Panc1 (cell line): ENCODE results near the gene C10orf105. TPM values are rescaled to one million over a fixed set of nuclear protein-coding genes. Genes with fewer than 3 reads are reported as not detected.

Experiments used
- ATAC-seq: fragments of 200-7000 bp; cut with Tn5 transposase; 2 replicates; pipeline ENCODE4 v1.9.1; 2020; ENCODE audit warnings: mild to moderate bottlenecking, moderate library complexity
- BruUV-seq: library from RNA; stranded (reverse); fragments of 400-500 nt; replicated peaks from 2 replicates; lab custom pipeline; 2021; lab: Mats Ljungman, UMichigan
- CTCF ChIA-PET: fragments of 300-600 bp; sonication (Branson Sonifier 250); formaldehyde crosslinking; loops from one replicate; lab custom pipeline; 2022; ENCODE audit warnings: antibody characterized with exemption; lab: Charles Lee
- POLR2A ChIA-PET: fragments of 300-600 bp; sonication (Branson Sonifier 250); formaldehyde crosslinking; loops from one replicate; lab custom pipeline; 2022; ENCODE audit warnings: antibody characterized with exemption; lab: Charles Lee
- DNase-seq: peaks from one replicate; pipeline ENCODE4 v3.0.0-alpha.2; 2010; ENCODE audit warnings: low read depth, low spot score
- H3K27ac ChIP-seq: 2 replicates; pipeline ENCODE4 v1.5.1; 2011; ENCODE audit warnings: mild to moderate bottlenecking, low read length, inconsistent platforms
- H3K27me3 ChIP-seq: fragments of 200-500 bp; sonication (Bioruptor generic); 2 replicates; pipeline ENCODE4 v1.6.0; 2014; ENCODE audit warnings: low read length, inconsistent platforms; ENCODE audit not compliant: control insufficient read depth, insufficient read depth
- H3K36me3 ChIP-seq: fragments of 200-500 bp; sonication (Bioruptor generic); 2 replicates; pipeline ENCODE4 v1.5.1; 2014; ENCODE audit warnings: inconsistent platforms, mild to moderate bottlenecking, low read length, moderate library complexity; ENCODE audit not compliant: control insufficient read depth, insufficient read depth
- H3K4me1 ChIP-seq: 2 replicates; pipeline ENCODE4 v1.5.1; 2011; ENCODE audit warnings: inconsistent platforms, mild to moderate bottlenecking, low read length, moderate library complexity; ENCODE audit not compliant: control insufficient read depth, insufficient read depth
- H3K4me3 ChIP-seq, 2 experiments: 2 replicates each; pipeline ENCODE4 v1.5.1; 2011 to 2012; ENCODE audit warnings: low read depth in 2 of 2, low read length in 2 of 2, mild to moderate bottlenecking in 2 of 2, inconsistent platforms in 1 of 2, moderate library complexity in 1 of 2
- H3K9me3 ChIP-seq: fragments of 200-500 bp; sonication (Bioruptor generic); 2 replicates; pipeline ENCODE4 v1.5.1; 2014; ENCODE audit warnings: low read depth, mild to moderate bottlenecking, inconsistent platforms, low read length, moderate library complexity; ENCODE audit not compliant: control insufficient read depth, insufficient read depth
- POLR2AphosphoS5 ChIP-seq: IDR thresholded peaks from 2 replicates; pipeline ENCODE4 v1.6.1; 2012; ENCODE audit warnings: mild to moderate bottlenecking, low read depth, low read length, moderate library complexity
- SIN3A ChIP-seq: IDR thresholded peaks from 2 replicates; pipeline ENCODE4 v1.6.1; 2012; ENCODE audit warnings: low read depth, mild to moderate bottlenecking, low read length, moderate library complexity, borderline replicate concordance; ENCODE audit not compliant: insufficient read depth
- TCF7L2 ChIP-seq: IDR thresholded peaks from 2 replicates; pipeline ENCODE4 v1.6.1; 2011; ENCODE audit warnings: mild to moderate bottlenecking, low read depth, low read length, inconsistent platforms
- in situ Hi-C: cut with HindIII; loops from 2 replicates; pipeline ENCODE4 v1.10.0; 2016; ENCODE audit warnings: low sequenced_read_pairs, low pct_unique_long_range_greater_than_20kb
- intact Hi-C: fragments of 100-400 bp; cut with micrococcal nuclease; formaldehyde crosslinking; loops from one replicate; pipeline ENCODE4 v1.10.0; 2022; ENCODE audit not compliant: unreplicated experiment
- total RNA-seq: library from RNA; stranded (reverse); gene quantifications from one replicate; pipeline ENCODE4 v1.2.1, GENCODE V29; 2021; ENCODE audit not compliant: unreplicated experiment
- TF ChIP-seq, protein P1 (sequence below), 2 experiments: IDR thresholded peaks; 2 replicates each; pipeline ENCODE4 v1.6.1; 2011 to 2012; ENCODE audit warnings: low read depth in 2 of 2, control low read depth in 1 of 2, low read length in 1 of 2, mild to moderate bottlenecking in 1 of 2, moderate library complexity in 1 of 2; ENCODE audit not compliant: insufficient read depth in 1 of 2
- TF ChIP-seq, protein P2 (sequence below): fragments of 450-650 bp; IDR thresholded peaks from 2 replicates; pipeline ENCODE4 v1.5.1; 2017; ENCODE audit warnings: mild to moderate bottlenecking

Gene C10orf105
- total RNA-seq, 1 experiment from 2014 or later = not detected

DNA sequence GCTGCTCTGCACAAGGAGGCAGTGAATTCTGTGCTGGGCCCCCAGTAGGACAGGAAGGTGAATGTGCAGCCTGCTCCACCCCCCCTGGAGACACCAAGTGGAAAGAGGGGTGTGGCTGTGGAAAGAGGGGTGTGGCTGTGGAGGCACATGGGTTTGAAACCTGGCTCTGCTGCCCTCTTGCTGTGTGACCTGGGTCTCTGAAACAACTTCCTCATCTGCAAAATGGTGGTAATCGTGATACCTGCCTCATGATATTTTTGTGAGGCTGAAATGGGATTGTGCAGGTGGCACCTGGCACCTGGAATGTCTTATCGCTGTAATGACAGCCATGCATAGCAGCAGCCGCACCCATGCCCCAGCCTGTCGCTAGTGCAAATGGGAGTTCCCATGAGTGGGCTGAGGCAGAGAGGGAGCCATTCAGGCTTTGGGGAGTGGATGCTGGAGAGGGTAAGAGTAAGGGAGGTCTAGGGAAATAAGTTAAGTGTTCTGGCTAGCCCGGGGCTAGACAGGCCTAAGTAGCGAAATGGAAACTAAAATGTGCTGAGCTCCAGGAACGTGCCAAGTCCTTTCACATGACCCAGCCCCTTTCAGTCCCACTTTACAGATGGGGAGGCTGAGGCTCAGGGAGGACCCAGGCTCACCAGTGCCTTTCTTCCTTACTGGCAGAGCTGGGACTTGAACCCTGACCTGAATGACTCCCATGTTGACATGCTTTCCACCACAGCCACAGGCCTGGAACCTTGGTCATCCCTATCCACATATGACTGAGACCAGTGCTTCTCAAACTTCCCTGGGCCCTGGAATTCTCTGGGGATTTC lies 35.0 kb downstream of the C10orf105 start:
- TF ChIP-seq TCF7L2 = no peak
- TF ChIP-seq POLR2AphosphoS5 = no peak
- TF ChIP-seq, protein P1, sequence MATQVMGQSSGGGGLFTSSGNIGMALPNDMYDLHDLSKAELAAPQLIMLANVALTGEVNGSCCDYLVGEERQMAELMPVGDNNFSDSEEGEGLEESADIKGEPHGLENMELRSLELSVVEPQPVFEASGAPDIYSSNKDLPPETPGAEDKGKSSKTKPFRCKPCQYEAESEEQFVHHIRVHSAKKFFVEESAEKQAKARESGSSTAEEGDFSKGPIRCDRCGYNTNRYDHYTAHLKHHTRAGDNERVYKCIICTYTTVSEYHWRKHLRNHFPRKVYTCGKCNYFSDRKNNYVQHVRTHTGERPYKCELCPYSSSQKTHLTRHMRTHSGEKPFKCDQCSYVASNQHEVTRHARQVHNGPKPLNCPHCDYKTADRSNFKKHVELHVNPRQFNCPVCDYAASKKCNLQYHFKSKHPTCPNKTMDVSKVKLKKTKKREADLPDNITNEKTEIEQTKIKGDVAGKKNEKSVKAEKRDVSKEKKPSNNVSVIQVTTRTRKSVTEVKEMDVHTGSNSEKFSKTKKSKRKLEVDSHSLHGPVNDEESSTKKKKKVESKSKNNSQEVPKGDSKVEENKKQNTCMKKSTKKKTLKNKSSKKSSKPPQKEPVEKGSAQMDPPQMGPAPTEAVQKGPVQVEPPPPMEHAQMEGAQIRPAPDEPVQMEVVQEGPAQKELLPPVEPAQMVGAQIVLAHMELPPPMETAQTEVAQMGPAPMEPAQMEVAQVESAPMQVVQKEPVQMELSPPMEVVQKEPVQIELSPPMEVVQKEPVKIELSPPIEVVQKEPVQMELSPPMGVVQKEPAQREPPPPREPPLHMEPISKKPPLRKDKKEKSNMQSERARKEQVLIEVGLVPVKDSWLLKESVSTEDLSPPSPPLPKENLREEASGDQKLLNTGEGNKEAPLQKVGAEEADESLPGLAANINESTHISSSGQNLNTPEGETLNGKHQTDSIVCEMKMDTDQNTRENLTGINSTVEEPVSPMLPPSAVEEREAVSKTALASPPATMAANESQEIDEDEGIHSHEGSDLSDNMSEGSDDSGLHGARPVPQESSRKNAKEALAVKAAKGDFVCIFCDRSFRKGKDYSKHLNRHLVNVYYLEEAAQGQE (IDR thresholded peaks at IDR 0.05; ENCODE audit: insufficient read depth in 1 of 2, low read depth in 2 of 2, low read length in 1 of 2) = no peak
- TF ChIP-seq, protein P2, sequence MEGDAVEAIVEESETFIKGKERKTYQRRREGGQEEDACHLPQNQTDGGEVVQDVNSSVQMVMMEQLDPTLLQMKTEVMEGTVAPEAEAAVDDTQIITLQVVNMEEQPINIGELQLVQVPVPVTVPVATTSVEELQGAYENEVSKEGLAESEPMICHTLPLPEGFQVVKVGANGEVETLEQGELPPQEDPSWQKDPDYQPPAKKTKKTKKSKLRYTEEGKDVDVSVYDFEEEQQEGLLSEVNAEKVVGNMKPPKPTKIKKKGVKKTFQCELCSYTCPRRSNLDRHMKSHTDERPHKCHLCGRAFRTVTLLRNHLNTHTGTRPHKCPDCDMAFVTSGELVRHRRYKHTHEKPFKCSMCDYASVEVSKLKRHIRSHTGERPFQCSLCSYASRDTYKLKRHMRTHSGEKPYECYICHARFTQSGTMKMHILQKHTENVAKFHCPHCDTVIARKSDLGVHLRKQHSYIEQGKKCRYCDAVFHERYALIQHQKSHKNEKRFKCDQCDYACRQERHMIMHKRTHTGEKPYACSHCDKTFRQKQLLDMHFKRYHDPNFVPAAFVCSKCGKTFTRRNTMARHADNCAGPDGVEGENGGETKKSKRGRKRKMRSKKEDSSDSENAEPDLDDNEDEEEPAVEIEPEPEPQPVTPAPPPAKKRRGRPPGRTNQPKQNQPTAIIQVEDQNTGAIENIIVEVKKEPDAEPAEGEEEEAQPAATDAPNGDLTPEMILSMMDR = no peak
- TF ChIP-seq SIN3A = no peak
- Histone ChIP-seq H3K4me1 (no peaks in the 10 kb centered on the region), H3K27ac (no peak overlapping the region), H3K4me3 (no peak overlapping the region), H3K27me3 (no peaks in the 10 kb centered on the region), H3K36me3 (no peaks in the 10 kb centered on the region), H3K9me3 (no peaks in the 10 kb centered on the region)
- ChIA-PET CTCF (interaction anchor here (0.6 kb wide), 1 partner anchor 36 kb away, joined by 3 read pairs; no protein-coding TSS in a partner anchor), POLR2A (no interaction called here)
- no TSS peak for BruUV-seq
- in situ Hi-C loops = no loop called here
- DNase-seq = no peak
- 0 out of 2 replicates have a peak, but pooled peaks have one; percentile 49 for ATAC-seq
- intact Hi-C loops = no loop called here

DNA sequence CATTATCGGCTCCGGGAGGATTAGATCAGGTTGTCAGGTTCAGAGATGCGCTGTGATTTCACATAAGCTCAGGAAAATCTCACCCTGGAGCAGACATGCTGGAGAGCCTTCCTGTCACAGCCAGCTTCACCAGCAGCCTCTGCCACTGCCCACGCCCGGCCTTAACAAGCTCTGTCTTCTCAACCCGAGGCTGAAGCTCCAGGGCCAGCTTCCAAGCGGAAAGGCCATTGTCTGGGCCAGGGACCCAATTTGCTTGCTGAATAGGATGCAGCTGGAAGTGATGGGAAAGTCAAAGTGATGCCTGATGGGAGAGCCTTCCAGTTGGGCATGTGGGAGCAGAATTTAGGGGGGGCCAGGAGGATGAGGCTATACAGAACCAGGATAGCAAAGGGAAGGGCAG lies 36.3 kb downstream of the C10orf105 start:
- DNase-seq (no peak), ATAC-seq (no peak)
- ChIA-PET POLR2A (no interaction called here), CTCF (interaction anchor here (0.7 kb wide), 1 partner anchor 288 kb away, joined by 7 read pairs; no protein-coding TSS in a partner anchor)
- no TSS peak for BruUV-seq
- TF ChIP-seq, protein P1 (IDR thresholded peaks at IDR 0.05; ENCODE audit: insufficient read depth in 1 of 2, low read depth in 2 of 2, low read length in 1 of 2) = no peak
- TF ChIP-seq SIN3A (no peak), TCF7L2 (no peak), POLR2AphosphoS5 (no peak)
- TF ChIP-seq, protein P2 = no peak
- Histone ChIP-seq H3K4me3 (no peak overlapping the region), H3K4me1 (no peaks in the 10 kb centered on the region), H3K27me3 (no peaks in the 10 kb centered on the region), H3K9me3 (no peaks in the 10 kb centered on the region), H3K27ac (no peak overlapping the region), H3K36me3 (no peaks in the 10 kb centered on the region)
- intact Hi-C loops = no loop called here
- in situ Hi-C loops = no loop called here
